Hepatocyte (in vitro differentiated cells): ENCODE results near the gene CCT5. TPM values are rescaled to one million over a fixed set of nuclear protein-coding genes. Genes with fewer than 3 reads are reported as not detected.

Experiments
- DNase-seq: peaks from one replicate; pipeline ENCODE4 v3.0.0-alpha.2; 2016; ENCODE audit warnings: low spot score
- H2AFZ ChIP-seq: fragments of 200-600 bp; sonication (generic); 2 replicates; pipeline ENCODE4 v1.6.0; 2016; ENCODE audit warnings: antibody characterized with exemption, mild to moderate bottlenecking
- H3K27ac ChIP-seq: fragments of 200-600 bp; sonication (generic); 2 replicates; pipeline ENCODE4 v1.5.1; 2016; ENCODE audit warnings: mild to moderate bottlenecking
- H3K27me3 ChIP-seq: fragments of 200-600 bp; sonication (generic); 2 replicates; pipeline ENCODE4 v1.6.1; 2016
- H3K36me3 ChIP-seq: fragments of 200-600 bp; sonication (generic); replicated peaks from 2 replicates; pipeline ENCODE4 v1.5.1; 2016; ENCODE audit warnings: low read depth; ENCODE audit not compliant: insufficient read depth
- H3K4me1 ChIP-seq: fragments of 200-600 bp; sonication (generic); 2 replicates; pipeline ENCODE4 v1.5.1; 2016; ENCODE audit warnings: mild to moderate bottlenecking, moderate library complexity; ENCODE audit not compliant: insufficient read depth
- H3K4me2 ChIP-seq: fragments of 200-600 bp; sonication (generic); 2 replicates; pipeline ENCODE4 v1.6.0; 2016
- H3K4me3 ChIP-seq: fragments of 200-600 bp; sonication (generic); 2 replicates; pipeline ENCODE4 v1.5.1; 2016; ENCODE audit warnings: mild to moderate bottlenecking
- H3K79me2 ChIP-seq: fragments of 200-600 bp; sonication (generic); 2 replicates; pipeline ENCODE4 v1.6.0; 2017; ENCODE audit warnings: mild to moderate bottlenecking
- H3K9me2 ChIP-seq: fragments of 200-600 bp; sonication (generic); replicated peaks from 2 replicates; pipeline ENCODE4 v1.6.0; 2017; ENCODE audit warnings: mild to moderate bottlenecking; ENCODE audit not compliant: insufficient read depth
- H3K9me3 ChIP-seq: fragments of 200-600 bp; sonication (generic); 2 replicates; pipeline ENCODE4 v1.5.1; 2016; ENCODE audit warnings: low read depth, mild to moderate bottlenecking
- H4K20me1 ChIP-seq: fragments of 200-600 bp; sonication (generic); 2 replicates; pipeline ENCODE4 v1.6.0; 2016; ENCODE audit warnings: mild to moderate bottlenecking; ENCODE audit not compliant: insufficient read depth, poor library complexity, severe bottlenecking
- EZH2 ChIP-seq: fragments of 200-600 bp; sonication (generic); IDR thresholded peaks from 2 replicates; pipeline ENCODE4 v1.6.1; 2016; ENCODE audit warnings: antibody characterized with exemption, mild to moderate bottlenecking, borderline replicate concordance
- EZH2phosphoT487 ChIP-seq: fragments of 200-600 bp; sonication (generic); IDR thresholded peaks from one replicate; pipeline ENCODE4 v1.6.1; 2018; ENCODE audit warnings: antibody characterized with exemption, mild to moderate bottlenecking, low read depth, moderate library complexity; ENCODE audit not compliant: unreplicated experiment, severe bottlenecking
- WGBS: methylation state at CpG from one replicate; pipeline ENCODE4 v1.1.6; 2016; ENCODE audit warnings: low lambda C conversion rate; ENCODE audit errors: missing lambda C conversion rate; 5-methylcytosine and 5-hydroxymethylcytosine counted together
- polyA plus RNA-seq: library from polyadenylated mRNA; unstranded; fragments of >200 nt; fragmentation: Nextera tagmentation; extraction: Ambion mirVana; gene quantifications from 2 replicates; pipeline ENCODE4 v1.2.1, GENCODE V29; 2016
- total RNA-seq: library from RNA; depleted of rRNA; stranded (reverse); fragments of >200 nt; gene quantifications from 2 replicates; pipeline ENCODE4 v1.2.3, GENCODE V29; 2014
- TF ChIP-seq, protein P1 (sequence below): fragments of 200-600 bp; sonication (generic); IDR thresholded peaks from 2 replicates; pipeline ENCODE4 v1.5.1; 2016; ENCODE audit warnings: antibody characterized with exemption, mild to moderate bottlenecking; ENCODE audit not compliant: poor library complexity

Gene CCT5
- total and polyA plus RNA-seq, 2 experiments from 2014 or later, result 203 to 282 TPM

DNA sequence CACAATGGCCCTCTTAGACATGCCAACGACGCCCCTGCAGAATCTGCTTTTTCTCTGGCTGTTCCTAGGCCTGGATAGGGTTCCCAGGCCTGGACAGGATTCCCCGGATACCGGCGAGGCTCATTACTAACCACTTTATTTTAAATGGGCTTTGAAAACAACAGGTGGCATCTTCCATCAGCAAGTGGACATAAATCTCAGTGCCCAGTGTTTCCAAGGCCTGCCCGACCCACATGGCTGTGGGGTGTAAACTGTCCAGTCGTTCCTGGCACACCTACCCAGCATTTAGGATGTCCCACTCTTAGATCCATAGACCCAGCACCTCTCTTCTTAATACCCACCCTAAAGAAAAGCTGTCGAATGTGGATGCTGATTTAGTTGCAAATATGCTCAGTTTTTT is 56.7 kb downstream of the CCT5 start:
- Histone ChIP-seq H3K79me2 (peaks cover 39% of the 10 kb centered on the region), H3K4me1 (peaks cover 33% of the 10 kb centered on the region), H3K9me3 (no peaks in the 10 kb centered on the region)

DNA sequence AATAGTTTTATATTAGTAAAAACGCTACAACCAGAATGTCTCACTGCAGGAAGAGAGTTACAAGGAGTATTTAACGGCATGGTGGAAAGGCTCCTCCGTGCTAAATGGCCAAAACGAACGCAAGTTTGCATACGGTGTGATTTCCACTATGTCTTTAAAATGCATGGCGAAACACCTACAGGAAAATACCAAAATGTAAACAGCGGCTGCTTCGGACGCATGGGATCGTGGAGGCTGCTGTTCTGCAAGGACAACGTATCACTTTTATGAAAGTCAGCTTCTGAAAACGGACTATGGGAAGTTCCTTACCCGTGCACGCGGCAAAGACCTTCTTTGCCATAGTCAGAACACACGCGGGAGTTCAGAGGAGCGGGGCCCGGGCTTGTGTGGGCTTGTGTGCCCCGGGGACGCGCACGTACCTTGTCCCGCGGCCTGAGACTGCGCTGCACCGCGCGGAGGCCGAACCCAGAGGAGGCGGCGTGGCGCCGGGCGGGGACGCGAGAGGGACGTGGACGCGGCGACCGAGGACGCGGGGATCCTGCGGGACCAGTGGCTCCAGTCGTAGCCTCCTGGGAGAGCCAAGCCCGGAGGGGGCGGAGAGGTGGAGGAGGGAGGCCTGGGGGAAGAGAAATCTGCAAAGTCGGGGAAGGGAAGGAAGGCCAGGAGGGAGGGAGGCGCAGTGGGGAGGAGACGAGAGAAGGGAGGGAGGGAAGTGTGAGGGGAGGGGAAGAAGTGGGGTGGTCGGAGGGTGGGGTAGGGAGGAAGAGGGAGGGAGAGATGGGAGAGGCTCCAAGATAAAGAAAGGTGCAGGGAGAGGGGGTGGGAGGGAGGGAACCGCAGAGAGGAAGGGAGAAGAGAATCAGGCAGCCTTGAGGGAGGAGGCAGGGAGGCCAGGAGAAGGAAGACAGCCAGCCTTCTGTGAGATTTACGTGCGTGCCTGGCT is 57.4 kb downstream of the CCT5 start, which contains the start of gene CMBL:
TSS of gene CMBL (minus strand) at position 697 of the 943 bp plus-strand sequence. CDS start 17,140 bp downstream, outside the sequence.
- TF ChIP-seq EZH2phosphoT487, result no peak
- TF ChIP-seq, protein P1, sequence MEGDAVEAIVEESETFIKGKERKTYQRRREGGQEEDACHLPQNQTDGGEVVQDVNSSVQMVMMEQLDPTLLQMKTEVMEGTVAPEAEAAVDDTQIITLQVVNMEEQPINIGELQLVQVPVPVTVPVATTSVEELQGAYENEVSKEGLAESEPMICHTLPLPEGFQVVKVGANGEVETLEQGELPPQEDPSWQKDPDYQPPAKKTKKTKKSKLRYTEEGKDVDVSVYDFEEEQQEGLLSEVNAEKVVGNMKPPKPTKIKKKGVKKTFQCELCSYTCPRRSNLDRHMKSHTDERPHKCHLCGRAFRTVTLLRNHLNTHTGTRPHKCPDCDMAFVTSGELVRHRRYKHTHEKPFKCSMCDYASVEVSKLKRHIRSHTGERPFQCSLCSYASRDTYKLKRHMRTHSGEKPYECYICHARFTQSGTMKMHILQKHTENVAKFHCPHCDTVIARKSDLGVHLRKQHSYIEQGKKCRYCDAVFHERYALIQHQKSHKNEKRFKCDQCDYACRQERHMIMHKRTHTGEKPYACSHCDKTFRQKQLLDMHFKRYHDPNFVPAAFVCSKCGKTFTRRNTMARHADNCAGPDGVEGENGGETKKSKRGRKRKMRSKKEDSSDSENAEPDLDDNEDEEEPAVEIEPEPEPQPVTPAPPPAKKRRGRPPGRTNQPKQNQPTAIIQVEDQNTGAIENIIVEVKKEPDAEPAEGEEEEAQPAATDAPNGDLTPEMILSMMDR, result no peak
- no peak for TF ChIP-seq EZH2
- Histone ChIP-seq H4K20me1 (no peaks in the 10 kb centered on the region), H3K4me2 (peak within 1 kb of the TSS; percentile 79), H3K4me1 (peaks cover 33% of the 10 kb centered on the region), H3K36me3 (no peaks in the 10 kb centered on the region), H2AFZ (peak within 1 kb of the TSS; percentile 97), H3K27me3 (no peaks in the 10 kb centered on the region), H3K9me3 (no peaks in the 10 kb centered on the region), H3K79me2 (peaks cover 39% of the 10 kb centered on the region), H3K27ac (peak within 1 kb of the TSS; percentile 93), H3K4me3 (peak within 1 kb of the TSS; percentile 84), H3K9me2 (no peaks in the 10 kb centered on the region)
- DNase-seq, result peak; percentile 74
- 4% methylated on average over 49 of the region's 56 CpGs for WGBS

More for the DNA sequence above, 56.7 kb downstream of the CCT5 start:
- TF ChIP-seq, protein P1, result no peak
- no peak for TF ChIP-seq EZH2phosphoT487
- no peak for TF ChIP-seq EZH2
- 54% methylated on average over 8 of the region's 8 CpGs for WGBS
- H3K4me3 ChIP-seq, result peak overlapping the region; percentile 84
- no peaks in the 10 kb centered on the region for H3K27me3 ChIP-seq
- H3K4me2 ChIP-seq, result peak overlapping the region; percentile 79
- H2AFZ ChIP-seq, result peak overlapping the region; percentile 97
- H3K9me2 ChIP-seq, result no peaks in the 10 kb centered on the region
- H4K20me1 ChIP-seq, result no peaks in the 10 kb centered on the region
- DNase-seq, result no peak
- no peaks in the 10 kb centered on the region for H3K36me3 ChIP-seq
- peak overlapping the region; percentile 93 for H3K27ac ChIP-seq

DNA sequence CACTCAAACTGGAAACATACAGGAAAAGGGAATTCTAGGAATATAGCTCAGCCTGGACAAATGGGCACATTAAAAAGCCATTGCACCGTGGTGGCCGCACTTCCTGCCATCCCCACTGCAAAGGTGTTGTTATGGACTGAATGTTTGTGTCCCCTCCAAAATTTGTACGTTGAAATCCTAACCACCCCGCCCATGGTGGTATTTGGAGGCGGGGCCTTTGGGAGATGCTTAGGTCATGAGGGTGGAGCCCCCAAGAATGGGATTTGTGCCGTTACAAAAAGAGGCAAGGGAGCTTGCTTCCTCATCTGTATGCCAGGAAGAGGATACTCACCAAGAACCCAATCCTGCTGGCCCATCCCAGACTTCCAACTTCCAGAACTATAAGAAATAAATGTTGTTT is 58.8 kb downstream of the CCT5 start:
- Histone ChIP-seq H3K4me1 (peaks cover 20% of the 10 kb centered on the region), H3K9me2 (no peaks in the 10 kb centered on the region), H3K4me3 (no peak overlapping the region), H3K36me3 (no peaks in the 10 kb centered on the region), H3K4me2 (no peak overlapping the region), H3K27ac (no peak overlapping the region), H3K79me2 (peaks cover 29% of the 10 kb centered on the region), H3K9me3 (no peaks in the 10 kb centered on the region), H3K27me3 (no peaks in the 10 kb centered on the region), H2AFZ (no peak overlapping the region), H4K20me1 (no peaks in the 10 kb centered on the region)
- no peak for TF ChIP-seq EZH2phosphoT487
- no peak for TF ChIP-seq EZH2
- TF ChIP-seq, protein P1, result no peak
- WGBS, result 87% methylated on average over 6 of the region's 6 CpGs
- no peak for DNase-seq
